Globus pallidus (tissue), 1 donor: ENCODE measurements around the gene ERGIC1.
"Not testable (repeated sequence)": the region's sequence is repeated elsewhere in the genome, so short reads cannot be mapped to it uniquely, and the experiment has no call there.

Experiments used
- DNase-seq: peaks from one replicate; pipeline ENCODE4 v3.0.0-alpha.2; 2015; ENCODE audit warnings: low spot score

The ERGIC1 gene

GRCh38 chr5:172878933-172879752, 45.1 kb downstream of the ERGIC1 start:
- DNase-seq: no peak

- no peak for DNase-seq
These were observed 47.8 kb downstream of the ERGIC1 start for GRCh38 chr5:172881691-172882370.

GRCh38 chr5:172883066-172883465, 49.0 kb downstream of the ERGIC1 start:
- DNase-seq: no peak

- no peak for DNase-seq
These were observed 51.7 kb downstream of the ERGIC1 start for GRCh38 chr5:172885597-172886340.

- DNase-seq: no peak
These were observed 52.4 kb downstream of the ERGIC1 start for GRCh38 chr5:172886476-172886875.

GRCh38 chr5:172886974-172887501, 53.0 kb downstream of the ERGIC1 start:
- peak; percentile 58 for DNase-seq

- DNase-seq: no peak
These were observed 53.6 kb downstream of the ERGIC1 start for GRCh38 chr5:172887692-172888091.

GRCh38 chr5:172890659-172891058, 56.6 kb downstream of the ERGIC1 start:
- DNase-seq: no peak

GRCh38 chr5:172891716-172892421, 57.8 kb downstream of the ERGIC1 start:
- no peak for DNase-seq

- DNase-seq: no peak
These were observed 58.7 kb downstream of the ERGIC1 start for GRCh38 chr5:172892713-172893112.

GRCh38 chr5:172894767-172895388, 60.8 kb downstream of the ERGIC1 start:
- DNase-seq: no peak

GRCh38 chr5:172895549-172895948, 61.5 kb downstream of the ERGIC1 start:
- no peak for DNase-seq

GRCh38 chr5:172896465-172896864, 62.4 kb downstream of the ERGIC1 start:
- no peak for DNase-seq

- not testable (repeated sequence) for DNase-seq
These were observed 63.0 kb downstream of the ERGIC1 start for GRCh38 chr5:172897067-172897466.

- DNase-seq: no peak
These were observed 63.6 kb downstream of the ERGIC1 start for GRCh38 chr5:172897481-172898217.

GRCh38 chr5:172898218-172898842, 64.3 kb downstream of the ERGIC1 start:
- no peak for DNase-seq

- no peak for DNase-seq
These were observed 64.9 kb downstream of the ERGIC1 start for GRCh38 chr5:172898843-172899369.

GRCh38 chr5:172899436-172899835, 65.4 kb downstream of the ERGIC1 start:
- no peak for DNase-seq

- DNase-seq: no peak
These were observed 67.1 kb downstream of the ERGIC1 start for GRCh38 chr5:172901012-172901780.
